GM10248 (cell line): ENCODE data around the gene SOX30.

Experiments
- CTCF ChIA-PET: fragments of 300-600 bp; sonication (Branson Sonifier 250); formaldehyde crosslinking; extraction: SDS; loops from one replicate; lab custom pipeline; 2021; ENCODE audit warnings: antibody characterized with exemption; lab: Yijun Ruan, JAX
- POLR2A ChIA-PET: fragments of 350-650 bp; sonication (Branson Sonifier 250); formaldehyde crosslinking; extraction: SDS; loops from one replicate; lab custom pipeline; 2020; ENCODE audit warnings: antibody characterized with exemption; lab: Yijun Ruan, JAX
- DNase-seq: peaks from one replicate; pipeline ENCODE4 v3.0.0; 2012; ENCODE audit errors: extremely low spot score
- TF ChIP-seq, protein P1 (sequence below): IDR thresholded peaks from 2 replicates; pipeline ENCODE4 v1.5.1; 2012; ENCODE audit warnings: mild to moderate bottlenecking, low read depth; ENCODE audit errors: extremely low read depth, missing control alignments, control extremely low read depth

SOX30 gene

DNA sequence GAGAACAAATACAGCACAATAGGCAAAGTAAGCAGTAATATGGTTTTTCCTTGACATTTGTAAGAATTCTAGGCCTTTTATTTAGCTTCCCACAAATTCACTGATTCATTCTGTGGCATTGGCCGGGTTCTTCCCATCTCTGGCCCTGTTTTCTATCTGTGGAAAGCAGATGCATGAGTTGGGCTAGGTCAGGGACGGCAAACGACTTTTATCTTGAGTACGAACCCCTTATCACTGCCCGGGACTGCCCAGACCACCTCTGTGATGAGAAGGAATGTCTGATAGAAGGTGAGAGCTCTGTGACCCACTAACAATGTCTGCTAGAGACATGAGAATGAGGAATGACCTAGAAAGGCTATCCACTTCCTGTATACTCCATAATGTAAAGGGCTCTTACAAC lies 41.2 kb downstream of the SOX30 start:
- CTCF ChIA-PET, result interaction anchor here (1.5 to 2.9 kb wide), 4 partner anchors 12 to 133 kb away, joined by 3 to 11 read pairs (median 6); partner anchors contain the start of gene LSM11
- DNase-seq, result no peak
- TF ChIP-seq, protein P1, sequence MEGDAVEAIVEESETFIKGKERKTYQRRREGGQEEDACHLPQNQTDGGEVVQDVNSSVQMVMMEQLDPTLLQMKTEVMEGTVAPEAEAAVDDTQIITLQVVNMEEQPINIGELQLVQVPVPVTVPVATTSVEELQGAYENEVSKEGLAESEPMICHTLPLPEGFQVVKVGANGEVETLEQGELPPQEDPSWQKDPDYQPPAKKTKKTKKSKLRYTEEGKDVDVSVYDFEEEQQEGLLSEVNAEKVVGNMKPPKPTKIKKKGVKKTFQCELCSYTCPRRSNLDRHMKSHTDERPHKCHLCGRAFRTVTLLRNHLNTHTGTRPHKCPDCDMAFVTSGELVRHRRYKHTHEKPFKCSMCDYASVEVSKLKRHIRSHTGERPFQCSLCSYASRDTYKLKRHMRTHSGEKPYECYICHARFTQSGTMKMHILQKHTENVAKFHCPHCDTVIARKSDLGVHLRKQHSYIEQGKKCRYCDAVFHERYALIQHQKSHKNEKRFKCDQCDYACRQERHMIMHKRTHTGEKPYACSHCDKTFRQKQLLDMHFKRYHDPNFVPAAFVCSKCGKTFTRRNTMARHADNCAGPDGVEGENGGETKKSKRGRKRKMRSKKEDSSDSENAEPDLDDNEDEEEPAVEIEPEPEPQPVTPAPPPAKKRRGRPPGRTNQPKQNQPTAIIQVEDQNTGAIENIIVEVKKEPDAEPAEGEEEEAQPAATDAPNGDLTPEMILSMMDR, result no peak
- POLR2A ChIA-PET, result no interaction called here

DNA sequence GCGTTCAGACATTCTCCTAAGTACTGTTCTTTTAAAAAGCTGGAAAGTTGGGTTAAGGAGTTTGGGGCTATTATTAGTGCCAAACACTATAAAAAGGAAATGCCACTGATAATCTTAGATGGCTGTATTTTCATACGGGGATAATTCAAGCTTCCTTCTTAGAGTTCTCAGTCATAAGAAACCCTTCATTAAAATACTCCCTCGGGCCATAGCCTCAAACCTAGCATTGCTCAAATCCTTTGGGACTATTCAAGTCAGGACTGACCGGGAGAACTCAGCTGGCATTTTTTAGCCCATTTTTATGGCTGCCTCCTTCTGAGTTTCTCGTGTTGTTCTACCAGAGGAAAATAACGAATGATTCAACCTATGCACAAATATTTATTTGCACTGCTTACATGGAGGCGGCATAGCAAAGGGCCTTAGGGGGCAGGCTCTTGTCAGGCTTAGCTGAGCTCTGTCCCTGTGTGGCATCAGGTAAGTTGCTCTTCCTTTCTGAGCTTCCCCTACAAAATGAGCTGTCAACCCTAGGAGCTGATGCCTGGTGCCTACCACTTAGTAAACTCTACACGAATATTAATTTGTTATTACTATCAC lies 43.2 kb downstream of the SOX30 start:
- TF ChIP-seq, protein P1, result no peak
- CTCF ChIA-PET, result interaction anchor here (0.7 to 1.7 kb wide), 6 partner anchors 8 to 137 kb away, joined by 3 to 6 read pairs (median 4); no protein-coding TSS in a partner anchor
- POLR2A ChIA-PET, result no interaction called here
- DNase-seq, result no peak

DNA sequence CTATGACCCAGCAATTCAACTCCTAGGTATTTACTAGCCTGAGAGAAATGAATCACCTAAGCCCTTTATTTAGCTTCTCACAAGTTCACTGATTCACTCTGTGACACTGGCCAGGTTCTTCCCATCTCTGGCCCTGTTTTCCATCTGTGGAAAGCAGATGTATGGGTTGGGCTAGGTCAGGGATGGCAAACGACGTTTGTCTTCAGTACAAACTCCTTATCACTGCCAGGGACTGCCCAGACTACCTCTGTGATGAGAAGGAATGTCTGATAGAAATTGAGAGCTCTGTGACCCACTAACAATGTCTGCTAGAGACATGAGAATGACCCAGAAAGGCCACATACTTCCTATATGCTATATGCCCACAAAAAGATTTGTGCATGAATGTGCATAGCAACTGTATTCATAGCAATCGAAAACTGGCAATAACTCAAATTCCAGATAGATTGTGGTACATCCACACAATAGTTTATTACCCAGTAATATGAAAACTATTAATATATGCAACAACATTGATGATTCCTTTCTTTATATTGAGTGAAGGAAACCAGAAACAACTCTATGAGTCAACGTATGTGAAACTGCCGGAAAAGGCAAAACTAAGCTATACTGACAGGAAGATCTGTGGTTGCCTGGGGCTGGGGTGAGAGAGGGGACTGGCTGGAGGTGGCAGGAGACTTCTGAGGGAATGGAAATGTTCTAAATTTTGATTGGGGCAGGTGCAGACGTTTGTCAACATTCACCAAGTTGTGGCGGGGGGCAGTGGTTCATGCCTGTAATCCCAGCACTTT lies 44.7 kb downstream of the SOX30 start:
- ChIA-PET POLR2A (no interaction called here), CTCF (interaction anchor here (0.9 to 1.7 kb wide), 7 partner anchors 9 to 135 kb away, joined by 3 to 10 read pairs (median 4); no protein-coding TSS in a partner anchor)
- no peak for DNase-seq
- TF ChIP-seq, protein P1, result no peak

DNA sequence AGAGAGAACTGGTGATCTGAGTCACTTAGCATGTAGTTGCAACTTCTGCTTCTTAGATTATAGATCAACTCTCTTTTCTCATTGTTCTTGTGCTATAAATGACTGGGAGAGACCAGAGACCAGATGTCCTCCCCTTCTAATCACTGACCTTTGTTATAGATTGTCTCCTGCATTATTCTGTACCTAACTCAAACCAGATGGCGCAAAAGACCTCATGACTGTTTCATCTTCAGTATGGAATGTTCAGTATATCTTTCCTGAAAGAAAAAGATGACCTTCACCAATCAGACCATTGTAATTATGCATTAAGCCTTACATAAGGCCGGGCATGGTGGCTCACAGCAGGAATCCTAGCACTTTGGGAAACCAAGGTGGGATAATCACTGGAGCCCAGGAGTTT lies 46.2 kb downstream of the SOX30 start:
- CTCF ChIA-PET, result interaction anchor here (1.4 kb wide), 1 partner anchor 137 kb away, joined by 4 read pairs; the partner anchor contains the start of gene LSM11
- POLR2A ChIA-PET, result no interaction called here
- no peak for DNase-seq
- TF ChIP-seq, protein P1, result no peak

DNA sequence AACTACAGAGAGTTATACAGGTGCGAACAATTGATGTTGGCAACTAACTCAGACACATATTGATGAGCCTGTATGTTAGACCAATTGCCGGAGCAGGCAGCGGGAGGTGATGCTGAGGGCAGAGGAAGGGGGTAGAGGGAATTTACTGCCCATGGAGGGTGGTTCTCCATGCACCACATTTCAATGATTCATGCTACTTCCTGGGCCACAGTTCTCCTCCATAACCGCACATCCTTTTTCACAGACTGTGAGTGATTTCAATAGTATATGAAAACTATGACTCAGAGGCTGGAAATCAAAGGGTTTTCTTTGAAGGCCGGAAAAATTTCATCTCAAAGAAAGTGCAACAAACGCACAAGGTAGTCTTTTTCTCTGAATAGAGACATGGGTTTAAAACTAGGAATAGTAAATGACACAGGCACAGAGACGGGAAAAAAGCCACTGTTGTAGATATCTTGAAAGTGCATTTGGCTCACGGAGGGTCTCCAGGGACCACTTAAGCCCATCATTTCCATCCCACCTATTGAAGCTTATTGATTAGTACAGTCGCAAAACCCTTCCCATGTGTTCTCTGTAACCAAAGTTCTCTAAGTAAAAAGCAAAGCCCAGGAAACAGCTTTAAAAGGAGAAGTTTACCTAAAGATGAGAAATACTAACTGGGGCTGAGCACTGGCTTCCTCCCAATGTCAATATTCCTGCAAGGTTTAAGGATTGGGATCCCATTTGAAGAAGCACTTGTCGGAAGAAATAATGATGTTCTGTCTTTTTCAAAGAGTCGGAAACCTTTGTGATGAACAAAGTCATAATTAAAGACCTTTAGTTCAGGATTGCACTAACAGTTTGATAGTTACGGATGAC lies 48.7 kb downstream of the SOX30 start:
- DNase-seq, result no peak

More for the DNA sequence above, 48.7 kb downstream of the SOX30 start:
- ChIA-PET POLR2A (no interaction called here), CTCF (no interaction called here)
- TF ChIP-seq, protein P1, result no peak
